ENCODE results near the gene MLYCD.

Gene MLYCD

DNA sequence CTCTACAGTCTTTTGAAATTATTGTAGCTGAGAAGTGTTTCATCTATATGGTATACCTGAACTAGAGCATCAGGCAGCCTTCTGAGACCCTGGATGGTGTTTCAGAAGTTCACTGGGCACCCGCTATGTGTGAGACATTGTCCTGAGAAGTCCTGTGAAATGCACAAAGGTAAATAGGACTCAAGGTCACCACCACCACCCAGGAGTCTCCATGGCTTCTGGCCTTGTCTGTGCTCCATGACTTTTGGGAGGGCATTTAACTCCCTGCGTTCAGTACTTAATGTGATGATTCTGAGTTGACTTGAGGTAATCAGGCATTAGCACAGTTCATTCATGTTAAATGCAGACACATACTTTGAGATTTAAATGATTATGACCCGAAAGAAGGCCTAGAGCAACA is 1.1 kb downstream of the MLYCD start:
- no peak for DNase-seq

DNA sequence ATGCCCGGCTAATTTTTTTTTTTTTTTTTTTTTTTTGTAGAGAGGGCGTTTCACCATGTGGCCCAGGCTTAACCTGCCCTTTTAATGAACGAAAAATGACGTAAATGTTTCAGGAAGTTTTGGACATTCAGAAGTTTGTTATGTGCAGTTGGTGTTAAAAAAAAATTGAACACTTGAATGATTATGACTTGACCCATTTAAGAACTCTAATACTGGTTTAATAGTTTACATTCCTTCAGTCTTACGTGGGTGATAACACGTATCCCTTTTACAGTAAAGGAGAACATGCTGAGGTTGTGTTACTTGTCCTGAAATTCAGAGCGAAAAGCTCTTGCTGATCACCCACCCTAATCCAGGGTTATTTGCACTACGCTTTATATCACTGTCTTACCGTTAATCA is 1.7 kb downstream of the MLYCD start:
- DNase-seq: no peak

DNA sequence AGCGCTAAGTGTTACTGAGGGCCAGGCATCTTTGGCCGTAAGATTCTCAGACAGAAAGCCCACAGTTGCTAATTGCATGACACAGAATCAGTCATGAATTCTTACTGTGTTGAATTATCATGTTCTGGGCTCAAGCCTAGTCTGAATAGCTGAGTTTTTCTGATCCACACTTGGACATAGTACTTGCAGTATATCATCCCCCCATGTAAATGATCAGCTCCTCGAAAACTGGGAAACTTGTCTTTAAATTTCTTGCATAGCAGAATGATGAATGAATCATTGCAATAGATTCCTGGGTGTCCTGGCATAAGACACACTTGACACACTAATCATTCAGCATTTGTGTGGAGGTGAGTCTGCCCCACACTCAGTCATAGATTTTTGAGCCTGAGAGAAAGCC is 2.2 kb downstream of the MLYCD start:
- no peak for DNase-seq

DNA sequence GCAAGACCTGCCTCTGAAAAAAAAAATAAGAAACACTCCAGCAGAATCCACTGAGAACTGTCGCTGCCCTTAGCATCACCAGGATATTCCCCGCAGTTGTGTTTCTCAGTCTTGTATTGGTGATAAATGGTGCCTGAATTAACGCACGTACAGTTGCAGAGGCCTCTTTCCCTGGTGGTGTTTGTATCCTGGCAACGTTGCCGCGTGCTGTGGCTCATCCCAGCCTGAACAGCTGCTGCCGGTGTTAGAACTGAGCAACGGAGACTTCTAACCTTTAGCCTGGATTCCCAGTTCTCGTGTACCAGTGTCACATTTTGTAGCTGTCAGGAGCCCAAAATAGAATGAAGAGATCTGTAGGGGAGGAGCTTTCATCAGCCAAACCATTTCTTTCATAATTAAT is 4.8 kb downstream of the MLYCD start:
- DNase-seq: peak; percentile 76

DNA sequence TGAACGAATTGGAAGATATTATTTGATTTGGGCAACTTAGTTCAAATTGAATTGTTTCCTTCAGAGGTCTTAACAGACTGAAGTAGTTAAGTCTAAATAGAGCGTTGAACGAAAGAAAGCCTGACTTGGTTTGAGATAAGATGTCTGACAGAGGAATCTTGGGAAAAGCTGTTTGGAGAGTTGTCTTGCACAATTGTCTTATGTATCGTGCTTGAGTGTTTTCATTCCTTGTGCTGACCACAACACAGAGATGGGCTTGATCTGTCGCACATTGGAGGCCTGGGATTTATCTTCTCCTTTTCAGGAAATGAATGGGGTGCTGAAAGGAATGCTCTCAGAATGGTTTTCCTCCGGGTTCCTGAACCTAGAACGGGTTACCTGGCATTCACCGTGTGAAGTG is 7.8 kb downstream of the MLYCD start:
- no peak for DNase-seq

DNA sequence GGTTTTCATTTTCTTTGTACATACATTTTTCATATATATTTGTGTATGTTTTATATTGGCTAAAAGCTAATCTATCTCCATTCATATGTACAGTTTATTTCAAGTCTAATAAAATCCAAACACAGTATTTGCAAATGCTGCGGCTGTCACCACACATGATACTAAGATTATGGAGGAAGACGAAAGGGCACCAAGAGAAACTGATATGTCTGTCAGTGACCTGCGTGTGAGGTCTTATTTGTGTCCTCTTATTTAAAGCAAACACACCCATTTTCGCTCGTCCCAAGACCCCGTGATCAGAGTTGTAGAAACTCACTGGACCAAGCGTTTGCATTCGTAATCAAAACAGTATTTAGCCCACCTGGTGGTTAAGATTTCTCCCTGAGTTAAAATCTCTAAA is 8.2 kb downstream of the MLYCD start:
- no peak for DNase-seq

DNA sequence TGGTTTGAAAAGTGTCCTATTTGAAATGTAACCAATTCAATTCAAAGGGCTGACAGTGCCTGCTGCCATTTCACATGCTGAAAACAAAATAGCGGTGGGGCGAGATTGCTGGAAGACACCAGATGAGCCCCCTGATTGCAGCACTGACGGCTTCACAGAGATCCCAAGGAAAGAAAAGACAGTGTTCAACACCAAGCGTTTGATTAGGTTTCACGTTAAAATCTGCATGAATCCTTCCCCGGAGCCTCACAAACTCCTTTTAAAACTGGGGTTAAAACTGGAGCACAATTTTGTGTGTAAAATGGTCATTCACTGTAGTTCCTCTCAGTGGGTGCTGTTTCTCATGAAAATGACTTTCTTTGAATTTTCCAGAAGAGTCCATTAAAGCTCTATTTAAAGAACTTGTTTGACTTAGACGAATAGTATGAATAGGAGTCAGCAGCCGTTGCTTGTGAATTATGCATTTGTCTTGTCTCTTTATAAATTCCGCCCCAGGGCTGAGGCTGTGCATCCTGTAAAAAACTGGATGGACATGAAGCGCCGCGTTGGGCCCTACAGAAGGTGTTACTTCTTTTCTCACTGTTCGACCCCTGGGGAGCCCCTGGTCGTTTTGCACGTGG is 8.8 kb downstream of the MLYCD start:
- no peak for DNase-seq

DNA sequence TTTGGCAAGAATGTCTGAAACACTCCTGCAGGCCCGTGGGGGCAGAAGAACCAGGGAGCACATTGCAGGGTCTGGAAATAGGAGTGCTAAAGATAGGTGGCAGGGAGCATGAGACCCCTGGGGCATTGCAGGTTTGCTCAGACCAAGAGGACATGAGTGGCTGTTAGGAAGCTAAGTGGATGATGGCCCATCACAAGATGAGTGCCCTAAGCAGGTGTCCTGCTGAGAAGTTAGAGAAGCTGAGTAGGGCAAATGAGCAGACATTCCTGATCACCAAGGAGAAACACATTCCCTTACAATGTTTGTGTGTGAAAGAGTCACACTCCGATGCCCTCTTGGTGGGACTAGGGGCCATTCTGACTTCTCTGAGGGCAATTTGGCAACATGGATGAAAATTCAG is 9.9 kb downstream of the MLYCD start:
- DNase-seq: no peak

DNA sequence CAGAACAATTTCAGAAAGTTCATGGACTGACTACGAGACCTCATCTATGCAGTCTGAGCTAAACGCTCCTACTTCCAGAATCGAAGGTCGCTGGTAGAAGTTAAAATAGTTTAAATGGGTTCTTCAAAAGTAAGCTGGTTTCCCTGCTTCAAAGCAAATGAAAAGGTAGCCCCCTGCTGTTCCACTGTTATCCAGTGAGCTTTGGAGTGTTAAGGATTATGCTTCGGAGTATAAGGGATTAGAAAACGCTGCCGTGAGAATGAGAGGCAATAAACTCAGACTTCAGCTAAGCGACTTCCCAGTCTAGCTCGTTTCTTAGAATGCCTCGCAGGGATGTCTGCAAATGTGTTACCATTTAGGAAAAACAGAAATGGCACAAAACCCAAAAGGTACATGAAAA is 12.4 kb downstream of the MLYCD start:
- no peak for DNase-seq

DNA sequence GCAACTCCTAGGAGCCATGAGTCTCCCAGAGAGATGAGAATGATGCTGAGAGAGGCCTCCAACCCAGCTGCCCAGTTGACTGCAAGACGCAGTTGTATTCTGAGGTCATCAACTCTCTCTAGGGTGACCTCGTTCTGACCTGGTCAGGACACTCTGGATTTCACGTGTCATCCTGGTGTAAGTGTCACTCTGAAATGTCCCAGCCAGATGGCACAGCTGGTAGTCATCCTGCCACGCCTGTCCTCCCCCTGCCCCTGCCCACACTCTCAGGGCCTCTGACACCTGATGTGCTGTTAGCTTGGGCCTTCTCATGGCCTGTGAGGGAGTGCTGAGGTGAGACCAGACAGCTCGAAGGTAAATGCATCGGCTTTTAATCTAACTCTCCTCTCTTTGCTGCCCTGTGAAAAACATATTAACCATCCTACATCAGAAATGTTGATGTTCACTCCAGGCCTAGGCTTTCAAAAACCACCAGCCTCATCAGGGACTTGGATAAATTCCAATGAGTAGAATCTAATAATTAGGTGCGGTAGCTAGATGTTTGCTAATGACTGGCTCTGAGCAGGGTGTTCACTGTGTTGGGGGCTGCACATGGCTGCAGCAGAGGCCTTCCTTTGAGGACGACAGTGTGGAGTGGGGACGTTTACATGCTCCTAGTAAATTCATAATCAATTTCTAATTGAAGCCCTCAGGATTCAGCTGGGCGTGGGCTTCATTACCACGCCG is 13.8 kb downstream of the MLYCD start:
- no peak for DNase-seq

DNA sequence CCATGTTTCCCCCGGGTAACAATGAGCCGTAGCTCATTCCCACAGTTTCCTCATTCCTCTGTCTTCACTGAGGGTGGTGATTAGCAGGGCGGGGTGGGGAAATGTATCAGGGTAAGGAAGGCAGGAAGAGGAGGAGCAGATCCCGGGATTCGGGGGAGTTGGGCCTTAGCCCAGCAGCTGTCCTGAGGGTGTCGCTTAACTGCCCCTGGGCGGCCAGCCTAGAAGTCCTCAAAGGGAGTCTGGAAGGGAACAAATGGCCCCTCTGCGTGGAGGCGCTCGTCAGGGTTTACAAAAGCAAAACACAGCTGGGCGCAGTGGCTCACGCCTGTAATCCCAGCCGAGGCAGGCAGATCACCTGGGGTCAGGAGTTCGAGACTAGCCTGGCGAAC is 14.3 kb downstream of the MLYCD start:
- DNase-seq: no peak

DNA sequence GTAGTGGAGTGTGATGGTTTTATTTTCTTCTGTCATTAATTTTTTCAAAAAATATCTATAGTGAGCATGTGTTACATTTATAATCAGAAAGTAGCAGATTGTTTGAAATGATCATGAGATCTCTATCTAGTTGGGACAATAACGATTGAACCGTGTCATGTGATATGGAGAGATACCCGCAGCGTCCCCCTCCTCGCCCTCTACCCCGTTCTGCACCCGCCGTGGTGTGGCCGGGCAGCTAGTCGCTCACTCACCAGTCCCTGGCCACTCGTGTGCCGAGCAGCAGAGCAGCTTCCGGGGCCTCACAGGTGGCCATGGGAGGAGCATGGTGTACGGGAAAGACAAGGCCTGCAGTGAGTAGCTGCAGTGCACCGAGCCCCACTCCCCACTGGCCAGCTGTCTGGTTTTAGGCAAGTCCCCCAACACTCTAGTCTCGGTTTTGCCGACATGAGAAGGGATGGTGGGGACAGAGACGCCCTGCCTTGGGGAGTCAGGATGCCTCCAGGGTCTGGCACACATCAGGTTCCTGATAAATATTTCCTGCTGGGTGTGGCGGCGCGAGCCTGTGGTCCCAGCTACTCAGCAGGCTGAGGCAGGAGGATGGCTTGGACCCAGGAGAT is 15.3 kb downstream of the MLYCD start:
- no peak for DNase-seq

DNA sequence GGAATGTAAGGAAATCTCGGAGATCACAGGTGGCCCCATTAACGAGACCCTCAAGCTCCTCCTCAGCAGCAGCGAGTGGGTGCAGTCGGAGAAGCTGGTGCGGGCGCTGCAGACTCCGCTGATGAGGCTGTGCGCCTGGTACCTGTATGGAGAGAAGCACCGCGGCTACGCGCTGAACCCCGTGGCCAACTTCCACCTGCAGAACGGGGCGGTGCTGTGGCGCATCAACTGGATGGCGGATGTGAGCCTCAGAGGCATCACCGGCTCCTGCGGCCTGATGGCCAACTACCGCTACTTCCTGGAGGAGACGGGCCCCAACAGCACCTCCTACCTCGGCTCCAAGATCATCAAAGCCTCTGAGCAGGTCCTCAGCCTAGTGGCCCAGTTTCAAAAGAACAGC is 16.2 kb downstream of the MLYCD start:
- no peak for DNase-seq

DNA sequence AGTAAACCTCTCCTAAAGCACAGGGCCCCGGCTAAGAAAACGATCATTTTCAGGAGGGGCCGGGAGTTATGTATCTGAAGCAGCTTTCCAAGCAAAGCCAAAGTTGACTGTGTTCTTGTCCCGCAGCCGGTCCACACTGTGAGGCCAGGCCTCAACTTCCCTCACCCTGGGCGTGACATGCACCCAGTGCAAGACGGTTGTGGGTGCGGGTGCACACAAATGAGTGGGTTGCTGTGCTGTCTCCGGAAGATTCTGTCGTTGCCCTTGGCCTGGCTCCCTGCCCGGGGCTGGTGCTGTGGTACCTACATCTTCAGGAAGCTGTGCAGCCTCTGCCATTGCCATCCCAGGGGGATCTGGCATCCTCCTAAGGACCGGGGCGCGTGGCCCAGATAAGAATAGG is 16.6 kb downstream of the MLYCD start:
- DNase-seq: no peak

DNA sequence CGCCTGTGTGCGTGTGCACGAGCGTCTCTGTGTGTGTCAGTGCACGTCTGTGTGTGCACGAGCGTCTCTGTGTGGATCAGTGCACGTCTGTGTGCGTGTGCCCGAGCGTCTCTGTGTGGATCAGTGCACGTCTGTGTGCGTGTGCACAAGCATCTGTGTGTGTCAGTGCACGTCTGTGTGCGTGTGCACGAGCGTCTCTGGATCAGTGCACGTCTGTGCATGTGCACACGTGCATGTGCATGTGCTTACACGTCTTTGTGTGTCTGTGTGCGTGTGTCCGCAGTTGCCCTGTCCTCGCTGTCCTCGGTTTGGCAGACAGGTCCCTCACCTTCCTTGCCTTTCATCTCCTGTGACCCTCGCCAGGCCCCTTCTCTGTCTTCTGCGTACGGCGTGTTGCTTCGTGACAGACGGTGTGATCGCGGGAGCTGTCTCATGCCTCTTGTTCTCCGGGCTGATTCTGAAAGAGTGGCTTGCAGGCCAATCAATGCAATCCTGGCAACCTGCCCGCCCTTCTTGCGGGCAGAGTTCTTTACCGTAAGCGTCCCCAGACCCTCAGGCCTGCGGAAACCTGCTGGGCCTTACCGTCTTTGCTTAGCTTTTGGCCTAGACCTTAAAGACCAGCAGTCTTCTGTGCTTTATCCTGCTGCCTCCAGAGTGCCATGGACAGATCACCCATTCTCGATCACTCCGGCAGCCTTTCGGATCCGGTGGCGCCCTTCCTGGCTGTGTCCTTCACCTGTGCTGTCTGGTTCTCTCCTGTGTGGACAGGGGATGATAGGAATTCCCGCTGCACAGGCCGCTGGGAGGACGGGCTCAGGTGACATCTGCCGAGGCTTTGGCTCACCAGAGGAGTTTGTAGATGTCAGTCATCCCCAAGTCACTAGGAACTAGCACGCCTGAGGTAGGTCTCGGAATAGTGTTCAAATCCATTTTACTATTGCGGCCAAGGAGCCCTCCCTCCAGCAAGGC is 18.5 kb downstream of the MLYCD start:
- DNase-seq: no peak

DNA sequence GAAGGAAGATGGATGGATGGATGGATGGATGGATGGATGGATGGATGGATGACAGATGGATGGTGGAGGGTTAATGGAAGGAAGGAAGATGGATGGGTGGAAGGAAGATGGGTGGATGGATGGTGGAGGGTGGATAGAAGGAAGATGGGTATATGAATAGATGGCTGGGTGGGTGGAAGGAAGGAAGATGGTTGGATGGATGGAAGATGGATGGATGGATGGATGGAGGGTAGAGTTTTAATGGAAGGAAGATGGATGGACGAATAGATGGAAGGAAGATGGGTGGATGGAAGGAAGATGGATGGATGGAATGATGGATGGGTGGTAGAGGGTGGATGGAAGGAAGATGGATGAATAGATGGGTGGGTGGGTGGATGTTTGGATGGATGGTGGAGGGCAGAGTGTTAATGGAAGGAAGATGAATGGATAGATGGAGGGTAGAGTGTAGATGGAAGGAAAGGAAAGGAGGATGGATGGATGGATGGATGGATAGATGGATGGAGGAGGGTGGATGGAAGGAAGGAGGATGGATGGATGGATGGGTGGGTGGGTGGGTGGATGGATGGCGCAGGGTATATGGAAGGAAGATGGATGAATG is 22.1 kb downstream of the MLYCD start:
- DNase-seq: no peak

DNA sequence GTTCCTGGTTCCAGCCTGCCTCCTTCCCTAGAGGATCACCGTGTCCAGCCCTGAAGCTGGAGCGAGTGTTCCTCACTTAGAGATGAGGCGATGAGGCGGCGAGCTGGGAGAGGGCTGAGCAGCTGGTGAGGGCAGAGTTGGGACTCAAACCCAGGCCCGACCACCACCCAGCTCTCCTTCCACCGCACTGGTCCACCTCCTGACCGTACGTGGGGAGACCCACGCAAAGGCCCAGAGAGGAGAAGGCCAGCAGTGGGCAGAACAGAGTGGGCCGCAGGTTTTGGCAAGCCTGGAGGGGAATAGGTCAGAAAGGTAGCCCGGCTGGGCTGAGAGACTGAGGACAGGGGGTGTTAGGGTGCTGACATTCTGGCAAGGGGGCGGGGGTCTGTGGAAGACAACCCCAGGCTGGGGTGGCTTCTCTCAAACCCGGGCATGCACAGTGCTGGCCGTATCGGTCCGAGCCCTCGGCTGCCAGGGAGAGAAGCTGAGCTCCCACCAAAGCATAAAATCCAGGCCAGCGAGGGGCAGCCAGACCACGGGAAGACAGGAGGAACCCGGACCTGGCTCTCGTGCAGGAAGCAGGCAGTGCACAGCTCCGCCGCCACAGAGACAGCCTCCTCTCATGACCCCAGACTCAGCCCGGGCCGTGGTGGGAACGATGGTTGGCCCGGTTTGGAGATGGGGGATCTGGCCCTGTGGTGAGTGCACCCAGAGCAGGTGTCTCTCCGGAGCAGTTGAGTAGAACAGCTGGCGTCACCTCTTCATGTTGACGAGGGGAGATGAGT is 24.9 kb downstream of the MLYCD start:
- no peak for DNase-seq

DNA sequence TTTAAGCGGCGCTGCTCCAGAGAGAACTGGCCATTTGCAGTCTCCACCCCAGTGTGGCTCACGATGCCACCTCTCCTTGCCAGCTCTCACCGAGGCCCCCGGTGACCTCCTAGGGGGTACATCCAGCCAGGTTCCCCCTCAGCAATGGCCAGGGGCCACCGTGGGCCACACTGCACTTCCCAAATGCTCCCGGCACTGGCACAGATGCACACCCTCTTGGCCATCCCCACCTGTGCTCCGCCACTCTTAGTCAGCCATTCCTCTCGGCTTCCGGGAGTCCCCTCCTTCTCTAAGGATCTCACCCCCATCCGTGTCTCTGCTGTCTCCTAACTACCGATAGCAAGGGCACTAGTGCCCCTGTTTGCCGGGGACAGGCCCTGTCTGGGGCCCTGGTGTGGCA is 25.8 kb downstream of the MLYCD start:
- DNase-seq: no peak

DNA sequence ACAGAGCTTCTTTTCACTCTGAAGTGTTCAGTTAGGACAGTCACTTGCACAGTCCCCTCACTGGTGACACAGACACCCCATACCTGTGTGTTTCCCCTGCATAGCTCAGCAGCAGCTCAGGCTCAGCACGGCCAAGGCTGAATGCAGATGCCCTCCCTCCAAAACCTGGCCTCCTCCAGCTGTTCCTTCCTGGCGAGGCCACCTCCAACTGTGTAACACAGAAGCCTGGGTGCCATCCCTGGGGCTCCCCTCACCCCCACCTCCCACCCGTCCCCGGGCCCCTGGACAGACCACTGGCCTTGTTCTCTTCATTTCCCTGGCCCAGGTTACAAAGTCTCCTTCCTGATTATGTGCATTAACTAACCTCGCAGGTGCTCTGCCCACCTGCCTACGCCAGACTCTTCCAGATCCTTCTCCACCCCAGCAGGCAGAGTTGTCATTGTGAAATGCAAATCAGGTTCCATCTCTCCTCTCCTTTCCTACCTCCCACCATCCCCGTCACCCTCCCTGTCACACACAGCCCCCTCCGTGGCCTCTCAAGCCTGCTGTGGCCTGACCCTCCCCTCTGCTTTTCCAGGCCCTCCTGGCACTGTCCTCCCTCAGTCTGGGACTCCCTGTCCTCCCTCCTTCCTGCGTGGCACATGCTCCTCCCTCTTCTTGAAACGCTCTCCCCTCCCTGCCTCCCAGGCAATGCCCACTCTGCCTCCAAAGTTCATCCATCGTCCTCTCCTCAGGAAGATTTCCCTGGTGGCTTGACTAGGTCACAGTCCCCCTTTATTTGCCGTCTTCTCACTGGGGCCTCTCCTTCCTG is 26.4 kb downstream of the MLYCD start:
- no peak for DNase-seq

DNA sequence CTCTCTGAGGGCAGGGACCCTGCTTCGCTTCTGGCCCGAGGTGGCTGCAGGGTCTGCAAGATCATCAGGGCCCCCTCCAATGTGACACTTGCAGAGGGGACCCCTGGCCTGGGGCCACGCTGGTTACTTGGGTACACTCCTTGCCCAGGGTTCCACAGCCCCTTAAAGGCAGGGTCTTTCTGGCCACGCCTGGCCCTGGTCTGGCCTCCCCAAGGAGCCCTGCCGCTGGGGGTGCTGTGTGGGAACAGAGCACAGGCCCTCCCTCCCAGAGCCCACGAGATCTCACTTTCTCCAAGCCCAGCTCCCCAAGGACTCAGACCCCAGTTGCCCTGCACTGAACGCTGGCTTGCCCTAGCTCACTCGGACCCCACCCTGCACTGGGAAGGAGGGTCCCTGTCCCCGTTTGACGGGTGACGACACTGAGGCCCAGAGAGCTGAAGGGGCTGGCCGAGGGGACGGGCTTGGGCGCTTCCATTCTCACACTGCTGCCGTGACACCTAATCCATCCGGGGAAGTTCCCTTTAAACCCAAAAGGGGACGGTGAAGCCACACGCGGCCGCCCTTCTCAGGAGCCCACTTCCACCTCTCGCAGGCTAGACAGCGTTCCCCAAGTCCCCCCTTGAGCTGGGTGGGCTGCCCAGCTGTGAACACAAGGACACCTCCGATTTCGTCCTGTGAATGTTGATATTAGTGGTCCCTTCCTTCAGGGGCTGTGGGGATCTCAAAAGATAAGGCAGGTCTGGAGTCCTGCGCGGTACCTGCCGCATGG is 27.2 kb downstream of the MLYCD start:
- no peak for DNase-seq

Measured in retina (tissue), 1 donor.